ENCODE results near the gene MAPK8. TPM values are rescaled to one million over a fixed set of nuclear protein-coding genes. Genes with fewer than 3 reads are reported as not detected.

MAPK8 gene
- total and polyA plus RNA-seq, 4 experiments from 2014 or later, result 13.3 to 49.9 (median 35.0) TPM

DNA sequence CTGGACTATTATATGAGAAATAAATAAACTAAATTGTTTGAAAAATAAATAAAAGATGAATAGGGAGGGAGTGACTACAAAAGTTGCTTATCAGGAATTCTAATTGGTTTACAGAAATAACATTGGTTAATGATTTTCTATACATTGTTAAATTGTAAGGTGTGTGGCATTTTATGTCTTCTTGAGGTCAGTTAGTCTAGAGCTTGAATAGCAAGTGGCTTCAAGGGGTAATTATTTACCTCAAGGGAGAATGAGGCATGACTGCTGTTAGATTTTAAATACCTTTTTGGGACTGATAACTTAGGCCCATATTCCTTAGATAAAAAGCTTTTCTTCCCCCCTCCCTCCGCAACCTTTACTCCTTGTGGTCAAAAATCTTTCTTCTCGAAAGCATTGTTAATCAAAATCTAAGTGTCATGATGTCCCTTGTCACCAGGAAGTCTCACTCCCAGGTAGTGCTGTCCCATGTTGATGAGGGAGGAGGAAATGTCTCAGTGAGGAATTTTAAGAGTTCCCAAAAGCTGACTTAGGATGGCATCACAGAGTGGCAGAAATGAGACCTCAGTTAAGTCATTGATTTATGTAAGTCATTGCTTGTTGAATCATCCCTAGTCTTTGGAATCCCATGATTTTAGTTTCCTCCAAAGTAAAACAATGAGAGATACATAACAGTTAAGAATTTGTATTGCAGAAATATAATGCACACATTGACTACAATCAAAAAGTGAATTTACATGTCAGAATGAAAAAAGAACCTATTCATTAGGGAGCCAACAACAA is 71.5 kb downstream of the MAPK8 start:
- Histone ChIP-seq H3K36me3 (ENCODE audit: insufficient read depth, low read length) (no peaks in the 10 kb centered on the region), H3K27me3 (ENCODE audit: insufficient read depth, low read length) (no peaks in the 10 kb centered on the region), H3K27ac (ENCODE audit: low read depth, low read length) (no peak overlapping the region), H3K4me1 (ENCODE audit: insufficient read depth, low read length) (no peaks in the 10 kb centered on the region), H3K4me3 (ENCODE audit: low read length in 2 of 2) (no peak overlapping the region), H3K9me3 (ENCODE audit: control insufficient read depth in 1 of 2, low read length in 2 of 2) (peaks cover 0 to 5% of the 10 kb centered on the region in 2 donors)
- H3K4me3 Mint-ChIP-seq, result no peak overlapping the region
- H3K4me1 Mint-ChIP-seq, result peaks cover 0 to 6% (median 3%) of the 10 kb centered on the region in 4 donors
- ChIA-PET CTCF (ENCODE audit: partially characterized antibody) (no interaction called here), POLR2A (ENCODE audit: partially characterized antibody) (interaction anchor here (0.6 kb wide), 1 partner anchor 68 kb away, joined by 3 read pairs; no protein-coding TSS in a partner anchor)
- peaks cover 0 to 55% (median 25%) of the 10 kb centered on the region in 8 donors for H3K9me3 Mint-ChIP-seq
- no peaks in the 10 kb centered on the region for H3K27me3 Mint-ChIP-seq
- intact Hi-C loops (cut with micrococcal nuclease), result no loop called here
- H3K36me3 Mint-ChIP-seq, result peaks cover 10 to 16% of the 10 kb centered on the region in 2 donors
- H3K27ac Mint-ChIP-seq, result no peak overlapping the region
- DNase-seq, result no peak

DNA sequence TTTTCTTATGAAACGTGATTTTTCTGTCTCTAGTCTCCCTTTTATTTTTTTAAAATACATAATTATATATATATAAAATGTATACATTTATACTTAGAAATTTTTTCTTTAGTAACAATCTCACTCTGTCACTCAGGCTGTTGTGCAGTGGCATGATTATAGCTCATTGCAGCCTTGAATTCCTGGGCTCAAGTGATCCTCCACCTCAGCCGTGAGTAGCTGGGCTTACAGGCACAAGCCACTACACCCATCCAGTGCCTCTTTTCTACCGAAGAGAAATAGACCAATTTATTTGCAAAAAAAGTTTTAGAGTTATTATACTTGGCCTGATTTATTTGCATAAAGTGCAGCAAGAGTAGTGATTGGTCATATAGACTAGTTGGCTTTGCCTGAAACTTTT is 72.2 kb downstream of the MAPK8 start:
- Histone ChIP-seq H3K36me3 (ENCODE audit: insufficient read depth, low read length) (no peaks in the 10 kb centered on the region), H3K27ac (ENCODE audit: low read depth, low read length) (no peak overlapping the region), H3K27me3 (ENCODE audit: insufficient read depth, low read length) (no peaks in the 10 kb centered on the region), H3K4me3 (ENCODE audit: low read length in 2 of 2) (no peak overlapping the region), H3K4me1 (ENCODE audit: insufficient read depth, low read length) (no peaks in the 10 kb centered on the region), H3K9me3 (ENCODE audit: control insufficient read depth in 1 of 2, low read length in 2 of 2) (peaks cover 0 to 5% of the 10 kb centered on the region in 2 donors)
- ChIA-PET CTCF (ENCODE audit: partially characterized antibody) (no interaction called here), POLR2A (ENCODE audit: partially characterized antibody) (no interaction called here)
- Mint-ChIP-seq H3K4me3 (no peak overlapping the region), H3K27ac (no peak overlapping the region), H3K36me3 (peaks cover 10 to 16% of the 10 kb centered on the region in 2 donors), H3K27me3 (no peaks in the 10 kb centered on the region), H3K9me3 (peaks cover 0 to 55% (median 25%) of the 10 kb centered on the region in 8 donors), H3K4me1 (peaks cover 1 to 6% (median 3%) of the 10 kb centered on the region in 4 donors)
- intact Hi-C loops (cut with micrococcal nuclease), result no loop called here
- DNase-seq, result no peak

GRCh38 chr10:48381971-48382370 is 75.5 kb downstream of the MAPK8 start:
- H3K27ac Mint-ChIP-seq, result peak overlapping the region in 1 of 7 donors; percentile 29
- Histone ChIP-seq H3K27ac (ENCODE audit: low read depth, low read length) (no peak overlapping the region), H3K9me3 (ENCODE audit: control insufficient read depth in 1 of 2, low read length in 2 of 2) (peaks cover 0 to 5% of the 10 kb centered on the region in 2 donors), H3K4me1 (ENCODE audit: insufficient read depth, low read length) (no peaks in the 10 kb centered on the region), H3K27me3 (ENCODE audit: insufficient read depth, low read length) (no peaks in the 10 kb centered on the region), H3K36me3 (ENCODE audit: insufficient read depth, low read length) (no peaks in the 10 kb centered on the region), H3K4me3 (ENCODE audit: low read length in 2 of 2) (no peak overlapping the region)
- no peak overlapping the region for H3K4me3 Mint-ChIP-seq
- peaks cover 0 to 35% (median 11%) of the 10 kb centered on the region in 8 donors for H3K9me3 Mint-ChIP-seq
- H3K36me3 Mint-ChIP-seq, result peaks cover 4 to 11% of the 10 kb centered on the region in 2 donors
- intact Hi-C loops (cut with micrococcal nuclease), result no loop called here
- ChIA-PET POLR2A (ENCODE audit: partially characterized antibody) (no interaction called here), CTCF (ENCODE audit: partially characterized antibody) (interaction anchor here (1.1 to 1.6 kb wide), 2 partner anchors 9 to 18 kb away, joined by 3 to 5 read pairs; no protein-coding TSS in a partner anchor)
- no peaks in the 10 kb centered on the region for H3K27me3 Mint-ChIP-seq
- H3K4me1 Mint-ChIP-seq, result peaks cover 5 to 10% (median 7%) of the 10 kb centered on the region in 4 donors
- no peak for DNase-seq

GRCh38 chr10:48382982-48383381 is 76.5 kb downstream of the MAPK8 start:
- no peaks in the 10 kb centered on the region for H3K27me3 Mint-ChIP-seq
- ChIA-PET POLR2A (ENCODE audit: partially characterized antibody) (no interaction called here), CTCF (ENCODE audit: partially characterized antibody) (interaction anchor here (1.6 kb wide), 1 partner anchor 19 kb away, joined by 5 read pairs; no protein-coding TSS in a partner anchor)
- H3K36me3 ChIP-seq (ENCODE audit: insufficient read depth, low read length), result no peaks in the 10 kb centered on the region
- intact Hi-C loops (cut with micrococcal nuclease), result no loop called here
- peaks cover 4 to 11% of the 10 kb centered on the region in 2 donors for H3K36me3 Mint-ChIP-seq
- peaks cover 8 to 19% (median 12%) of the 10 kb centered on the region in 4 donors for H3K4me1 Mint-ChIP-seq
- no peak overlapping the region for H3K4me3 Mint-ChIP-seq
- H3K9me3 Mint-ChIP-seq, result peaks cover 0 to 32% (median 10%) of the 10 kb centered on the region in 8 donors
- H3K4me3 ChIP-seq (ENCODE audit: low read length in 2 of 2), result no peak overlapping the region
- H3K27me3 ChIP-seq (ENCODE audit: insufficient read depth, low read length), result no peaks in the 10 kb centered on the region
- H3K27ac ChIP-seq (ENCODE audit: low read depth, low read length), result no peak overlapping the region
- peaks cover 0 to 5% of the 10 kb centered on the region in 2 donors for H3K9me3 ChIP-seq (ENCODE audit: control insufficient read depth in 1 of 2, low read length in 2 of 2)
- H3K4me1 ChIP-seq (ENCODE audit: insufficient read depth, low read length), result no peaks in the 10 kb centered on the region
- DNase-seq, result no peak
- H3K27ac Mint-ChIP-seq, result no peak overlapping the region

DNA sequence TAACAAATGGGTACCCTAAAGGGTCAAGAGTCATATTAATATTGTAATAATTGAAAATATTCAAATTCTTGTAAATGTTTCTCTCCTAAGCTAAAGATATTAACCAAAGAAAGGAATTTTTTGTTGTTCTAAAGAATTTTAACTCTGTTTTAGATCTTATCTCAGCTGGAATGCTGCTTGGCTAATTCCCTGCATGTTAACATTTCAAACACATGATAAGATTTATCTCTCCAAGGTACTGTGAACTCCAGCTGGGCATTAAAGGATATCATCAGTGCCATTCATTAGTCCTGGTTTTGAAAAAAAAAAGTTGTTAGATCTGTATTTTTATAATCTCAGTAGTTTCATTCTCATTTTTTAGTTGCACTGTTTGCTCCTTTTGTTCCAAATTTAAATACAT is 76.9 kb downstream of the MAPK8 start:
- POLR2A ChIA-PET (ENCODE audit: partially characterized antibody), result no interaction called here
- Mint-ChIP-seq H3K4me1 (peaks cover 11 to 22% (median 14%) of the 10 kb centered on the region in 4 donors), H3K9me3 (peaks cover 0 to 30% (median 9%) of the 10 kb centered on the region in 8 donors), H3K36me3 (peaks cover 4 to 6% of the 10 kb centered on the region in 2 donors), H3K4me3 (no peak overlapping the region), H3K27me3 (no peaks in the 10 kb centered on the region), H3K27ac (no peak overlapping the region)
- Histone ChIP-seq H3K9me3 (ENCODE audit: control insufficient read depth in 1 of 2, low read length in 2 of 2) (peaks cover 0 to 5% of the 10 kb centered on the region in 2 donors), H3K36me3 (ENCODE audit: insufficient read depth, low read length) (no peaks in the 10 kb centered on the region), H3K27ac (ENCODE audit: low read depth, low read length) (no peak overlapping the region), H3K4me1 (ENCODE audit: insufficient read depth, low read length) (no peaks in the 10 kb centered on the region), H3K27me3 (ENCODE audit: insufficient read depth, low read length) (no peaks in the 10 kb centered on the region), H3K4me3 (ENCODE audit: low read length in 2 of 2) (no peak overlapping the region)
- intact Hi-C loops (cut with micrococcal nuclease), result no loop called here
- CTCF ChIA-PET (ENCODE audit: partially characterized antibody), result interaction anchor here (1.6 kb wide), 1 partner anchor 19 kb away, joined by 5 read pairs; no protein-coding TSS in a partner anchor
- no peak for DNase-seq

GRCh38 chr10:48384699-48384982 is 78.2 kb downstream of the MAPK8 start:
- Histone ChIP-seq H3K4me1 (ENCODE audit: insufficient read depth, low read length) (peaks cover 7% of the 10 kb centered on the region), H3K4me3 (ENCODE audit: low read length in 2 of 2) (no peak overlapping the region), H3K9me3 (ENCODE audit: control insufficient read depth in 1 of 2, low read length in 2 of 2) (peaks cover 0 to 5% of the 10 kb centered on the region in 2 donors), H3K27ac (ENCODE audit: low read depth, low read length) (no peak overlapping the region), H3K27me3 (ENCODE audit: insufficient read depth, low read length) (no peaks in the 10 kb centered on the region), H3K36me3 (ENCODE audit: insufficient read depth, low read length) (no peaks in the 10 kb centered on the region)
- peaks cover 0 to 21% (median 7%) of the 10 kb centered on the region in 8 donors for H3K9me3 Mint-ChIP-seq
- no peak for DNase-seq
- peaks cover 18 to 31% (median 25%) of the 10 kb centered on the region in 4 donors for H3K4me1 Mint-ChIP-seq
- intact Hi-C loops (cut with micrococcal nuclease), result no loop called here
- POLR2A ChIA-PET (ENCODE audit: partially characterized antibody), result no interaction called here
- peak overlapping the region in 2 of 7 donors; percentile 17 to 47 for H3K27ac Mint-ChIP-seq
- H3K36me3 Mint-ChIP-seq, result peaks cover 0 to 3% of the 10 kb centered on the region in 2 donors
- H3K4me3 Mint-ChIP-seq, result no peak overlapping the region
- no peaks in the 10 kb centered on the region for H3K27me3 Mint-ChIP-seq
- CTCF ChIA-PET (ENCODE audit: partially characterized antibody), result no interaction called here

- CTCF ChIA-PET (ENCODE audit: partially characterized antibody), result interaction anchor here (1.4 kb wide), 1 partner anchor 28 kb away, joined by 4 read pairs; no protein-coding TSS in a partner anchor
- Mint-ChIP-seq H3K4me1 (peaks cover 39 to 60% (median 49%) of the 10 kb centered on the region in 4 donors), H3K9me3 (no peaks in the 10 kb centered on the region), H3K27me3 (no peaks in the 10 kb centered on the region), H3K27ac (peak overlapping the region in 2 of 7 donors; percentile 6), H3K4me3 (no peak overlapping the region), H3K36me3 (no peaks in the 10 kb centered on the region)
- H3K9me3 ChIP-seq (ENCODE audit: control insufficient read depth in 1 of 2, low read length in 2 of 2), result no peaks in the 10 kb centered on the region
- no peak overlapping the region for H3K4me3 ChIP-seq (ENCODE audit: low read length in 2 of 2)
- no peaks in the 10 kb centered on the region for H3K27me3 ChIP-seq (ENCODE audit: insufficient read depth, low read length)
- H3K27ac ChIP-seq (ENCODE audit: low read depth, low read length), result no peak overlapping the region
- intact Hi-C loops (cut with micrococcal nuclease), result no loop called here
- no peak for DNase-seq
- H3K36me3 ChIP-seq (ENCODE audit: insufficient read depth, low read length), result no peaks in the 10 kb centered on the region
- H3K4me1 ChIP-seq (ENCODE audit: insufficient read depth, low read length), result peaks cover 30% of the 10 kb centered on the region
- POLR2A ChIA-PET (ENCODE audit: partially characterized antibody), result no interaction called here
These were observed 82.8 kb downstream of the MAPK8 start for GRCh38 chr10:48389272-48389671.

Measured in CD4-positive, alpha-beta memory T cell (primary cell).